Stomach smooth muscle (tissue), 2 donors: ENCODE data around the gene KIF5B.
"Not testable (repeated sequence)": the region's sequence is repeated elsewhere in the genome, so short reads cannot be mapped to it uniquely, and the experiment has no call there.

Experiments used
- H3K27ac ChIP-seq: one replicate; pipeline ENCODE4 v1.7.0; 2013; ENCODE audit warnings: mild to moderate bottlenecking, low read length, inconsistent platforms
- H3K27me3 ChIP-seq, 2 donors: one replicate each; pipeline ENCODE4 v1.7.0; 2013; ENCODE audit warnings: low read length in 2 of 2; ENCODE audit not compliant: insufficient read depth in 2 of 2, control insufficient read depth in 1 of 2
- H3K36me3 ChIP-seq, 2 donors: one replicate each; pipeline ENCODE4 v1.7.0; 2013; ENCODE audit warnings: low read length in 2 of 2; ENCODE audit not compliant: control insufficient read depth in 2 of 2, insufficient read depth in 2 of 2
- H3K4me1 ChIP-seq: one replicate; pipeline ENCODE4 v1.7.0; 2013; ENCODE audit warnings: low read length; ENCODE audit not compliant: control insufficient read depth, insufficient read depth
- H3K4me3 ChIP-seq, 2 donors: one replicate each; pipeline ENCODE4 v1.7.0; 2013; ENCODE audit warnings: low read length in 2 of 2
- H3K9ac ChIP-seq, 2 donors: one replicate each; pipeline ENCODE4 v1.7.0; 2013; ENCODE audit warnings: low read length in 2 of 2, mild to moderate bottlenecking in 1 of 2
- H3K9me3 ChIP-seq, 2 donors: one replicate each; pipeline ENCODE4 v1.7.0; 2013; ENCODE audit warnings: low read length in 2 of 2; ENCODE audit not compliant: control insufficient read depth in 2 of 2
- donor health status: healthy.
- donor health status: Pancreatic carcinoma.

Gene KIF5B

GRCh38 chr10:32056136-32057035, at the start of gene KIF5B:
KIF5B (minus strand) TSS chr10:32056425; CDS start chr10:32055973, 452 bp downstream.
- Histone ChIP-seq H3K27ac (peak within 1 kb of the TSS; percentile 87), H3K4me3 (peak within 1 kb of the TSS; percentile 77 to 94), H3K4me1 (peaks cover 7% of the 10 kb centered on the region), H3K27me3 (no peaks in the 10 kb centered on the region), H3K9me3 (no peaks in the 10 kb centered on the region), H3K9ac (peak within 1 kb of the TSS; percentile 84 to 89), H3K36me3 (no peaks in the 10 kb centered on the region)

GRCh38 chr10:32105782-32106382, 49.7 kb upstream of the KIF5B start:
- H3K4me1 ChIP-seq: peaks cover 8% of the 10 kb centered on the region
- H3K4me3 ChIP-seq: no peak overlapping the region
- no peaks in the 10 kb centered on the region for H3K27me3 ChIP-seq
- no peak overlapping the region for H3K27ac ChIP-seq
- no peak overlapping the region for H3K9ac ChIP-seq
- H3K9me3 ChIP-seq: peaks cover 0 to 6% of the 10 kb centered on the region in 2 donors
- no peaks in the 10 kb centered on the region for H3K36me3 ChIP-seq

GRCh38 chr10:32104622-32105509, 48.6 kb upstream of the KIF5B start:
- Histone ChIP-seq H3K9ac (no peak overlapping the region), H3K9me3 (peaks cover 0 to 3% of the 10 kb centered on the region in 2 donors), H3K4me1 (peaks cover 8% of the 10 kb centered on the region), H3K36me3 (no peaks in the 10 kb centered on the region), H3K4me3 (no peak overlapping the region), H3K27me3 (no peaks in the 10 kb centered on the region), H3K27ac (peak overlapping the region; percentile 7)

- Histone ChIP-seq H3K27ac (no peak overlapping the region), H3K9me3 (no peaks in the 10 kb centered on the region), H3K4me1 (peaks cover 8% of the 10 kb centered on the region), H3K9ac (no peak overlapping the region), H3K4me3 (no peak overlapping the region), H3K27me3 (no peaks in the 10 kb centered on the region), H3K36me3 (no peaks in the 10 kb centered on the region)
Measured at GRCh38 chr10:32104181-32104580, 48.0 kb upstream of the KIF5B start.

GRCh38 chr10:32103721-32104120, 47.5 kb upstream of the KIF5B start:
- Histone ChIP-seq H3K27me3 (no peaks in the 10 kb centered on the region), H3K27ac (no peak overlapping the region), H3K9me3 (no peaks in the 10 kb centered on the region), H3K9ac (no peak overlapping the region), H3K4me3 (no peak overlapping the region), H3K4me1 (peaks cover 8% of the 10 kb centered on the region), H3K36me3 (no peaks in the 10 kb centered on the region)

- not testable (repeated sequence) for H3K9me3 ChIP-seq, H3K27ac ChIP-seq, H3K4me1 ChIP-seq, H3K9ac ChIP-seq, H3K27me3 ChIP-seq, H3K36me3 ChIP-seq, H3K4me3 ChIP-seq
Measured at GRCh38 chr10:32098566-32099259, 42.5 kb upstream of the KIF5B start.

- Histone ChIP-seq H3K4me3 (no peak overlapping the region), H3K9me3 (no peaks in the 10 kb centered on the region), H3K4me1 (no peaks in the 10 kb centered on the region), H3K36me3 (no peaks in the 10 kb centered on the region), H3K27me3 (no peaks in the 10 kb centered on the region), H3K9ac (no peak overlapping the region), H3K27ac (no peak overlapping the region)
Measured at GRCh38 chr10:32095116-32095733, 39.0 kb upstream of the KIF5B start.

GRCh38 chr10:32093650-32094049, 37.4 kb upstream of the KIF5B start:
- Histone ChIP-seq H3K27me3 (no peaks in the 10 kb centered on the region), H3K36me3 (no peaks in the 10 kb centered on the region), H3K4me1 (no peaks in the 10 kb centered on the region), H3K9ac (no peak overlapping the region), H3K4me3 (no peak overlapping the region), H3K9me3 (no peaks in the 10 kb centered on the region), H3K27ac (no peak overlapping the region)

GRCh38 chr10:32091046-32091445, 34.8 kb upstream of the KIF5B start:
- H3K27ac ChIP-seq: no peak overlapping the region
- no peaks in the 10 kb centered on the region for H3K4me1 ChIP-seq
- H3K27me3 ChIP-seq: no peaks in the 10 kb centered on the region
- H3K9me3 ChIP-seq: no peaks in the 10 kb centered on the region
- no peaks in the 10 kb centered on the region for H3K36me3 ChIP-seq
- H3K9ac ChIP-seq: no peak overlapping the region
- H3K4me3 ChIP-seq: no peak overlapping the region
